Esophagus muscularis mucosa (tissue), 4 donors: ENCODE data around the gene GTF2I.

Source experiments
- CTCF ChIP-seq, 3 experiments: fragments of 200-600 bp in 2 of 3; fragments of 450-650 bp in 1 of 3; sonication (generic) in 2 of 3; IDR thresholded peaks; one replicate each; pipeline ENCODE4 v1.5.1; 2017 to 2019; ENCODE audit warnings: antibody characterized with exemption in 3 of 3, mild to moderate bottlenecking in 2 of 3, moderate library complexity in 1 of 3
- EP300 ChIP-seq: sonication (generic); formaldehyde crosslinking; IDR thresholded peaks from one replicate; pipeline ENCODE4 v1.6.1; 2017; ENCODE audit warnings: antibody characterized with exemption
- POLR2A ChIP-seq: fragments of 450-650 bp; IDR thresholded peaks from one replicate; pipeline ENCODE4 v1.6.1; 2017; ENCODE audit warnings: antibody characterized with exemption, moderate library complexity, mild to moderate bottlenecking, low read depth

GRCh38 chr7:74725840-74726239 is 68.3 kb downstream of the GTF2I start:
- no peak for TF ChIP-seq POLR2A
- no peak for TF ChIP-seq CTCF (IDR thresholded peaks at IDR 0.05)
- TF ChIP-seq EP300 = no peak
